Uterus (tissue), 2 donors: Measurements from ENCODE around the gene CCDC107.

Experiments
- POLR2A ChIP-seq, 2 donors: fragments of 450-650 bp; IDR thresholded peaks; one replicate each; pipeline ENCODE4 v1.6.1; 2016; ENCODE audit warnings: antibody characterized with exemption in 2 of 2, mild to moderate bottlenecking in 1 of 2, moderate library complexity in 1 of 2
- TF ChIP-seq, protein P1 (sequence below), 4 experiments: fragments of 200-600 bp in 2 of 4; fragments of 450-650 bp in 2 of 4; sonication (generic) in 2 of 4; IDR thresholded peaks; one replicate each; pipeline ENCODE4 v1.5.1; 2016 to 2019; ENCODE audit warnings: antibody characterized with exemption in 4 of 4, mild to moderate bottlenecking in 2 of 4, moderate library complexity in 1 of 4

DNA sequence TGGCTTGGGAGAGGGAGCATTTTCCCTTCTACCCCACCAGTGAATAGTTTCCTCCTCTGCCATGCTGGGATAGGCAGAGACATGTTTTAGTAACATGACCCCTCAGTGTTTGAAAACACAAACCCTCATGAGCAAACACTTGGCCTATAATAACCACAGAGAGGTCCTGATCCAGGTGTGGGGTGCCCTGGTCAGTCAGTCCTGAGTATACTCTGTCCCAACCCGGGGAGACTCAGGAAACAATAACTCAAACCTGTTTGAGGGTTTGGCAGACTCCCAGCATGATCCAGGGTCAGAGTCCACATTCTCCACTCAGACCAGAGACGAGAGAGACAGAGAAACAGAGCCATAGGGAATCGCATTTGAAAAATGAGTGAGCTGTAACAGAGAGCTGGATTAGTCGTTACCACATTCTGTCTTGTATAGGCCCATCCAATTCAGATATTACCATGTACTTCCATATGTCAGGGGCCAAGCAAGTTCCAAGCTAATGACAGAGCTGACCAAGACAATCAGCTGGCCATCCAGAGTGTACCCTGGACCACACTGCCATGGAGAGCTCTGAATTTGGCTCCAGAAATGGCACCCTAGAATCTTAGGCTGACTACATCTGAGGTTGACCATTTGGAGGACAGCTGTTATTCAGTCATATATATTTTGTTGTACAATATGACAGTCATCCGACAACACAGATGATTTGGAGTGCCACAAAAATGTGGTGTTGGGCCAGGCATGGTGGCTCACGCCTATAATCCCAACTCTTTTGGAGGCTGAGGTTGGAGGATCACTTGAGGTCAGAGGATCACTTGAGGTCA is 11.4 kb downstream of the CCDC107 start:
- TF ChIP-seq, protein P1, sequence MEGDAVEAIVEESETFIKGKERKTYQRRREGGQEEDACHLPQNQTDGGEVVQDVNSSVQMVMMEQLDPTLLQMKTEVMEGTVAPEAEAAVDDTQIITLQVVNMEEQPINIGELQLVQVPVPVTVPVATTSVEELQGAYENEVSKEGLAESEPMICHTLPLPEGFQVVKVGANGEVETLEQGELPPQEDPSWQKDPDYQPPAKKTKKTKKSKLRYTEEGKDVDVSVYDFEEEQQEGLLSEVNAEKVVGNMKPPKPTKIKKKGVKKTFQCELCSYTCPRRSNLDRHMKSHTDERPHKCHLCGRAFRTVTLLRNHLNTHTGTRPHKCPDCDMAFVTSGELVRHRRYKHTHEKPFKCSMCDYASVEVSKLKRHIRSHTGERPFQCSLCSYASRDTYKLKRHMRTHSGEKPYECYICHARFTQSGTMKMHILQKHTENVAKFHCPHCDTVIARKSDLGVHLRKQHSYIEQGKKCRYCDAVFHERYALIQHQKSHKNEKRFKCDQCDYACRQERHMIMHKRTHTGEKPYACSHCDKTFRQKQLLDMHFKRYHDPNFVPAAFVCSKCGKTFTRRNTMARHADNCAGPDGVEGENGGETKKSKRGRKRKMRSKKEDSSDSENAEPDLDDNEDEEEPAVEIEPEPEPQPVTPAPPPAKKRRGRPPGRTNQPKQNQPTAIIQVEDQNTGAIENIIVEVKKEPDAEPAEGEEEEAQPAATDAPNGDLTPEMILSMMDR (IDR thresholded peaks at IDR 0.05), result no peak
- TF ChIP-seq POLR2A (IDR thresholded peaks at IDR 0.05), result no peak
